WTC11 (cell line): ENCODE results near the gene NWD2. TPM values are rescaled to one million over a fixed set of nuclear protein-coding genes. Genes with fewer than 3 reads are reported as not detected.
A peak's percentile ranks its signal among the peaks of the same experiment; 100 is the strongest.

Experiments used
- ATF2 ChIP-seq: sonication (generic); formaldehyde crosslinking; IDR thresholded peaks from 2 replicates; pipeline ENCODE4 v1.8.1; 2022; ENCODE audit warnings: low read depth, missing genetic modification reagents, borderline replicate concordance
- CDX4 ChIP-seq: fragments of 250-450 bp; sonication (Bioruptor Pico); IDR thresholded peaks from 2 replicates; pipeline ENCODE4 v1.9.0; 2021; ENCODE audit warnings: moderate library complexity, mild to moderate bottlenecking, inconsistent platforms, borderline replicate concordance
- EMX1 ChIP-seq: fragments of 250-450 bp; sonication (Bioruptor Pico); IDR thresholded peaks from 2 replicates; pipeline ENCODE4 v1.8.0; 2021; ENCODE audit warnings: mild to moderate bottlenecking
- ERG ChIP-seq: fragments of 250-450 bp; sonication (Bioruptor Pico); IDR thresholded peaks from 2 replicates; pipeline ENCODE4 v1.8.0; 2021; ENCODE audit warnings: mild to moderate bottlenecking
- ESRRA ChIP-seq: sonication (generic); formaldehyde crosslinking; IDR thresholded peaks from 2 replicates; pipeline ENCODE4 v1.8.1; 2022; ENCODE audit warnings: mild to moderate bottlenecking, missing genetic modification reagents, borderline replicate concordance
- ETV6 ChIP-seq: sonication (generic); formaldehyde crosslinking; IDR thresholded peaks from 2 replicates; pipeline ENCODE4 v1.8.1; 2022; ENCODE audit warnings: mild to moderate bottlenecking, missing genetic modification reagents
- FOXK1 ChIP-seq: sonication (generic); formaldehyde crosslinking; IDR thresholded peaks from 2 replicates; pipeline ENCODE4 v1.8.0; 2022; ENCODE audit warnings: mild to moderate bottlenecking, moderate library complexity, missing genetic modification reagents
- FOXP4 ChIP-seq: sonication (generic); formaldehyde crosslinking; IDR thresholded peaks from 2 replicates; pipeline ENCODE4 v1.8.0; 2022; ENCODE audit warnings: mild to moderate bottlenecking, missing genetic modification reagents
- GABPB1 ChIP-seq: sonication (generic); formaldehyde crosslinking; IDR thresholded peaks from 2 replicates; pipeline ENCODE4 v1.8.1; 2023; ENCODE audit warnings: mild to moderate bottlenecking, missing genetic modification reagents
- GRHL2 ChIP-seq: fragments of 250-450 bp; sonication (Bioruptor Pico); IDR thresholded peaks from 2 replicates; pipeline ENCODE4 v1.8.0; 2022; ENCODE audit warnings: mild to moderate bottlenecking, moderate library complexity; ENCODE audit not compliant: insufficient replicate concordance, severe bottlenecking
- GTF2I ChIP-seq: fragments of 250-450 bp; sonication (Bioruptor Pico); conservative IDR thresholded peaks from 2 replicates; pipeline ENCODE4 v1.4.0; 2021; ENCODE audit warnings: mild to moderate bottlenecking
- HMGXB4 ChIP-seq: sonication (generic); formaldehyde crosslinking; IDR thresholded peaks from 2 replicates; pipeline ENCODE4 v1.8.1; 2023; ENCODE audit warnings: mild to moderate bottlenecking, moderate library complexity, missing genetic modification reagents
- JAZF1 ChIP-seq: fragments of 250-450 bp; sonication (Bioruptor Pico); IDR thresholded peaks from 2 replicates; pipeline ENCODE4 v1.9.0; 2021; ENCODE audit warnings: moderate library complexity, mild to moderate bottlenecking, inconsistent platforms
- JUN ChIP-seq: sonication (generic); formaldehyde crosslinking; IDR thresholded peaks from 2 replicates; pipeline ENCODE4 v1.8.0; 2023; ENCODE audit warnings: mild to moderate bottlenecking, missing genetic modification reagents
- MAX ChIP-seq: sonication (generic); formaldehyde crosslinking; IDR thresholded peaks from 2 replicates; pipeline ENCODE4 v1.8.0; 2022; ENCODE audit warnings: mild to moderate bottlenecking, missing genetic modification reagents
- MLX ChIP-seq: sonication (generic); formaldehyde crosslinking; IDR thresholded peaks from 2 replicates; pipeline ENCODE4 v1.8.1; 2023; ENCODE audit warnings: mild to moderate bottlenecking, missing genetic modification reagents, moderate library complexity
- NFATC4 ChIP-seq: fragments of 250-450 bp; sonication (Bioruptor Pico); IDR thresholded peaks from 2 replicates; pipeline ENCODE4 v1.9.0; 2021; ENCODE audit warnings: mild to moderate bottlenecking
- NFYB ChIP-seq: sonication (generic); formaldehyde crosslinking; conservative IDR thresholded peaks from 2 replicates; pipeline ENCODE4 v1.8.0; 2022; ENCODE audit warnings: low read depth, missing genetic modification reagents
- PRRX2 ChIP-seq: fragments of 250-450 bp; sonication (Bioruptor Pico); IDR thresholded peaks from 2 replicates; pipeline ENCODE4 v1.8.0; 2021; ENCODE audit warnings: mild to moderate bottlenecking
- SMAD4 ChIP-seq: sonication (generic); formaldehyde crosslinking; IDR thresholded peaks from 2 replicates; pipeline ENCODE4 v1.8.0; 2022; ENCODE audit warnings: mild to moderate bottlenecking, missing genetic modification reagents
- SP1 ChIP-seq: sonication (generic); formaldehyde crosslinking; conservative IDR thresholded peaks from 2 replicates; pipeline ENCODE4 v1.8.1; 2022; ENCODE audit warnings: missing genetic modification reagents
- TP53 ChIP-seq: sonication (generic); formaldehyde crosslinking; IDR thresholded peaks from 2 replicates; pipeline ENCODE4 v1.8.1; 2023; ENCODE audit warnings: mild to moderate bottlenecking, missing genetic modification reagents
- ZBTB21 ChIP-seq: sonication (generic); formaldehyde crosslinking; IDR thresholded peaks from 2 replicates; pipeline ENCODE4 v1.8.1; 2023; ENCODE audit warnings: mild to moderate bottlenecking, missing genetic modification reagents, borderline replicate concordance
- ZMAT4 ChIP-seq: fragments of 250-450 bp; sonication (Bioruptor Pico); IDR thresholded peaks from 2 replicates; pipeline ENCODE4 v1.9.0; 2021; ENCODE audit warnings: mild to moderate bottlenecking
- ZNF121 ChIP-seq: sonication (generic); formaldehyde crosslinking; IDR thresholded peaks from 2 replicates; pipeline ENCODE4 v1.8.0; 2023; ENCODE audit warnings: missing genetic modification reagents
- ZNF138 ChIP-seq: sonication (generic); formaldehyde crosslinking; conservative IDR thresholded peaks from 2 replicates; pipeline ENCODE4 v1.8.1; 2022; ENCODE audit warnings: mild to moderate bottlenecking, moderate library complexity, missing genetic modification reagents
- ZNF263 ChIP-seq: sonication (generic); formaldehyde crosslinking; IDR thresholded peaks from 2 replicates; pipeline ENCODE4 v1.8.1; 2022; ENCODE audit warnings: low read depth, mild to moderate bottlenecking, moderate library complexity, missing genetic modification reagents
- ZNF396 ChIP-seq: fragments of 250-450 bp; sonication (Bioruptor Pico); IDR thresholded peaks from 2 replicates; pipeline ENCODE4 v1.8.0; 2021; ENCODE audit warnings: mild to moderate bottlenecking, moderate library complexity, borderline replicate concordance
- ZNF671 ChIP-seq: fragments of 250-450 bp; sonication (Bioruptor Pico); IDR thresholded peaks from 2 replicates; pipeline ENCODE4 v1.8.0; 2021; ENCODE audit warnings: mild to moderate bottlenecking
- ZSCAN18 ChIP-seq: fragments of 250-450 bp; sonication (Bioruptor Pico); IDR thresholded peaks from 2 replicates; pipeline ENCODE4 v2.1.2; 2022; ENCODE audit warnings: mild to moderate bottlenecking, moderate library complexity
- total RNA-seq: library from RNA; stranded (reverse); gene quantifications from 3 replicates; pipeline ENCODE4 v1.2.3, GENCODE V29; 2021

Gene NWD2
- total RNA-seq, 1 experiment from 2014 or later, result 0.07 TPM

GRCh38 chr4:37243722-37244582 is 591 bp upstream of the NWD2 start (continued):
- TF ChIP-seq EMX1 (CRISPR knock-in tag), result no peak
- peak; percentile 69 for TF ChIP-seq MAX
- TF ChIP-seq ZBTB21, result no peak
- TF ChIP-seq ERG, result no peak
- no peak for TF ChIP-seq GTF2I (CRISPR knock-in tag)
- TF ChIP-seq NFYB (CRISPR knock-in tag), result no peak
- no peak for TF ChIP-seq SP1 (CRISPR knock-in tag)
- TF ChIP-seq ESRRA, result no peak
- TF ChIP-seq FOXP4, result no peak
- TF ChIP-seq ETV6 (CRISPR knock-in tag), result no peak
- no peak for TF ChIP-seq ZMAT4 (CRISPR knock-in tag)
- no peak for TF ChIP-seq GABPB1
- TF ChIP-seq NFATC4, result no peak
- TF ChIP-seq ZNF138 (CRISPR knock-in tag), result no peak
- TF ChIP-seq ZNF671 (CRISPR knock-in tag), result no peak
- TF ChIP-seq ATF2 (CRISPR knock-in tag), result no peak
- TF ChIP-seq PRRX2 (CRISPR knock-in tag), result no peak
- peak; percentile 81 for TF ChIP-seq HMGXB4 (CRISPR knock-in tag)
- TF ChIP-seq ZNF121 (CRISPR knock-in tag), result no peak
- TF ChIP-seq FOXK1 (CRISPR knock-in tag), result no peak
- TF ChIP-seq TP53 (CRISPR knock-in tag), result no peak
- no peak for TF ChIP-seq ZNF396 (CRISPR knock-in tag)
- TF ChIP-seq ZSCAN18 (CRISPR knock-in tag), result no peak
- TF ChIP-seq CDX4 (CRISPR knock-in tag), result no peak
- TF ChIP-seq ZNF263, result no peak
- no peak for TF ChIP-seq SMAD4 (CRISPR knock-in tag)
- no peak for TF ChIP-seq MLX (CRISPR knock-in tag)
- TF ChIP-seq JAZF1 (CRISPR knock-in tag), result no peak
- no peak for TF ChIP-seq JUN (CRISPR knock-in tag)
- no peak for TF ChIP-seq GRHL2 (CRISPR knock-in tag)
